KMS-11 (cell line): ENCODE data around the gene CAPN12.

Source experiments
- H2AFZ ChIP-seq: fragments of 200-600 bp; sonication (generic); 2 replicates; pipeline ENCODE4 v1.6.1; 2016; ENCODE audit warnings: antibody characterized with exemption, mixed run types, low read depth
- H3K27ac ChIP-seq: fragments of 200-600 bp; sonication (generic); 2 replicates; pipeline ENCODE4 v1.6.1; 2016; ENCODE audit warnings: mild to moderate bottlenecking, mixed run types
- H3K27me3 ChIP-seq: fragments of 200-600 bp; sonication (generic); 2 replicates; pipeline ENCODE4 v1.6.1; 2017; ENCODE audit warnings: mild to moderate bottlenecking, low read depth, mixed run types, moderate library complexity; ENCODE audit not compliant: insufficient read depth
- H3K36me3 ChIP-seq: fragments of 200-600 bp; sonication (generic); 2 replicates; pipeline ENCODE4 v1.6.1; 2017; ENCODE audit warnings: mild to moderate bottlenecking, mixed run types; ENCODE audit not compliant: insufficient read depth
- H3K4me1 ChIP-seq: fragments of 200-600 bp; sonication (generic); 2 replicates; pipeline ENCODE4 v1.6.1; 2016; ENCODE audit warnings: mild to moderate bottlenecking, low read depth, mixed run types; ENCODE audit not compliant: poor library complexity, severe bottlenecking
- H3K4me2 ChIP-seq: fragments of 200-600 bp; sonication (generic); 2 replicates; pipeline ENCODE4 v1.7.0; 2016; ENCODE audit warnings: mild to moderate bottlenecking, mixed run types
- H3K4me3 ChIP-seq: fragments of 200-600 bp; sonication (generic); IDR thresholded peaks from 2 replicates; pipeline ENCODE4 v1.6.1; 2017; ENCODE audit warnings: low read depth, low read length, mixed read lengths; ENCODE audit not compliant: insufficient read depth
- H3K79me2 ChIP-seq: fragments of 200-600 bp; sonication (generic); 2 replicates; pipeline ENCODE4 v1.6.1; 2016; ENCODE audit warnings: low read depth, mixed run types; ENCODE audit not compliant: insufficient read depth
- H3K9ac ChIP-seq: fragments of 200-600 bp; sonication (generic); 2 replicates; pipeline ENCODE4 v1.6.1; 2016; ENCODE audit warnings: mild to moderate bottlenecking, mixed run types
- H4K20me1 ChIP-seq: fragments of 200-600 bp; sonication (generic); 2 replicates; pipeline ENCODE4 v1.6.1; 2016; ENCODE audit warnings: mild to moderate bottlenecking, mixed run types; ENCODE audit not compliant: insufficient read depth
- TF ChIP-seq, protein P1 (sequence below): fragments of 200-600 bp; sonication (generic); conservative IDR thresholded peaks from 2 replicates; pipeline ENCODE4 v1.6.1; 2017; ENCODE audit warnings: low read depth, mild to moderate bottlenecking, antibody characterized with exemption, low read length, moderate library complexity, mixed read lengths

The CAPN12 gene

GRCh38 chr19:38726284-38726673 is 18.0 kb downstream of the CAPN12 start:
- H3K4me3 ChIP-seq = no peak overlapping the region
- no peaks in the 10 kb centered on the region for H3K4me1 ChIP-seq
- H3K4me2 ChIP-seq = no peak overlapping the region
- H4K20me1 ChIP-seq = no peaks in the 10 kb centered on the region
- H3K27ac ChIP-seq = no peak overlapping the region
- H2AFZ ChIP-seq = no peak overlapping the region
- no peak overlapping the region for H3K9ac ChIP-seq
- TF ChIP-seq, protein P1, sequence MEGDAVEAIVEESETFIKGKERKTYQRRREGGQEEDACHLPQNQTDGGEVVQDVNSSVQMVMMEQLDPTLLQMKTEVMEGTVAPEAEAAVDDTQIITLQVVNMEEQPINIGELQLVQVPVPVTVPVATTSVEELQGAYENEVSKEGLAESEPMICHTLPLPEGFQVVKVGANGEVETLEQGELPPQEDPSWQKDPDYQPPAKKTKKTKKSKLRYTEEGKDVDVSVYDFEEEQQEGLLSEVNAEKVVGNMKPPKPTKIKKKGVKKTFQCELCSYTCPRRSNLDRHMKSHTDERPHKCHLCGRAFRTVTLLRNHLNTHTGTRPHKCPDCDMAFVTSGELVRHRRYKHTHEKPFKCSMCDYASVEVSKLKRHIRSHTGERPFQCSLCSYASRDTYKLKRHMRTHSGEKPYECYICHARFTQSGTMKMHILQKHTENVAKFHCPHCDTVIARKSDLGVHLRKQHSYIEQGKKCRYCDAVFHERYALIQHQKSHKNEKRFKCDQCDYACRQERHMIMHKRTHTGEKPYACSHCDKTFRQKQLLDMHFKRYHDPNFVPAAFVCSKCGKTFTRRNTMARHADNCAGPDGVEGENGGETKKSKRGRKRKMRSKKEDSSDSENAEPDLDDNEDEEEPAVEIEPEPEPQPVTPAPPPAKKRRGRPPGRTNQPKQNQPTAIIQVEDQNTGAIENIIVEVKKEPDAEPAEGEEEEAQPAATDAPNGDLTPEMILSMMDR = no peak
- no peaks in the 10 kb centered on the region for H3K36me3 ChIP-seq
- H3K27me3 ChIP-seq = no peaks in the 10 kb centered on the region
- H3K79me2 ChIP-seq = no peaks in the 10 kb centered on the region

DNA sequence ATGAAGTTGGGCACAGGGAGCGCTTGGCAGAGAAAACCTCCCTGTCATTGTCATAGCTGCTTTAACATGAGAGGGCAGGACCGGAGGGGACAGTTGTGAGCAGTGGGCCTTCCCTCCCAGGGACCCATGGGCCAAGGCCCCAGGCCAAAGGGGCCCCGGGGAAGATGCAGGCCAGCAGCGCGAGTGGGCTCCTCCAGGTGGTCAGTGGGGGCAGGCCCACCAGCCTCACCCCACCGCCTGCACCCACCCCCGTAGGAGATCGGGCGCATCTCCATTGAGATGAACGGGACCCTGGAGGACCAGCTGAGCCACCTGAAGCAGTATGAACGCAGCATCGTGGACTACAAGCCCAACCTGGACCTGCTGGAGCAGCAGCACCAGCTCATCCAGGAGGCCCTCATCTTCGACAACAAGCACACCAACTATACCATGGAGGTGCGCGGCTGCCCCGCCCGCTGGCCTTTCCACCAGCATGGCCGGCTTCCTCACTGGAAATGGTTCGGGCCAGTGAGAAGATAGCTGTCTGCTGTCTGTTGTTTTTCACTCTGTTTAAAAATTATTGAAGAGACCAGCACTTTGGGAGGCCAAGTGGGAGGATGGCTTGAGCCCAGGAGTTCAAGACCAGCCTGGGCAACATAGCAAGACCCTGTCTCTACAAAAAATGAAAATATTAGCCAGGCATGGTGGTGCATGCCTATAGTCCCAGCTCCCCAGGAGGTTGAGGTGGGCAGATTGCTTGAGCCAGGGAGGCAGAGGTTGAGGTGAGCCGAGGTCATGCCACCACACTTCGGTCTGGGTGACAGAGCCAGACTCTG is 18.6 kb downstream of the CAPN12 start:
- Histone ChIP-seq H4K20me1 (no peaks in the 10 kb centered on the region), H3K4me3 (no peak overlapping the region), H3K27me3 (no peaks in the 10 kb centered on the region), H3K79me2 (no peaks in the 10 kb centered on the region), H3K36me3 (no peaks in the 10 kb centered on the region), H3K9ac (no peak overlapping the region), H3K27ac (no peak overlapping the region), H3K4me1 (no peaks in the 10 kb centered on the region), H3K4me2 (no peak overlapping the region), H2AFZ (no peak overlapping the region)
- TF ChIP-seq, protein P1 = no peak

GRCh38 chr19:38723990-38724854 is 20.1 kb downstream of the CAPN12 start:
- H2AFZ ChIP-seq = no peak overlapping the region
- TF ChIP-seq, protein P1 = no peak
- H3K4me3 ChIP-seq = no peak overlapping the region
- H3K79me2 ChIP-seq = no peaks in the 10 kb centered on the region
- no peak overlapping the region for H3K9ac ChIP-seq
- no peaks in the 10 kb centered on the region for H3K27me3 ChIP-seq
- no peaks in the 10 kb centered on the region for H4K20me1 ChIP-seq
- H3K4me2 ChIP-seq = no peak overlapping the region
- H3K4me1 ChIP-seq = no peaks in the 10 kb centered on the region
- no peak overlapping the region for H3K27ac ChIP-seq
- H3K36me3 ChIP-seq = no peaks in the 10 kb centered on the region

DNA sequence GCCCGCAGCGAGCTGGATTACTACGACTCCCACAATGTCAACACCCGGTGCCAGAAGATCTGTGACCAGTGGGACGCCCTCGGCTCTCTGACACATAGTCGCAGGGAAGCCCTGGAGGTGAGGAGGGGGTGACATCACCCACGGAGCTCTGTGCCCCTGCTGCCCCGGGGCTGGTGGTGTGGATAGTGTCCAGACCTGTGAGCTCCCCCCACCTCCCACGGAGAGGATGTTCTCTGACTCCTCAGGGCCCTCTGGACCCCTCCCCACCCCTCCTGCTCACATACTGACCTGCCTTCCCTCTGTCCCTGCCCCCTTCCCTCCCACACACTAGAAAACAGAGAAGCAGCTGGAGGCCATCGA is 20.7 kb downstream of the CAPN12 start:
- no peaks in the 10 kb centered on the region for H3K27me3 ChIP-seq
- no peak overlapping the region for H3K27ac ChIP-seq
- TF ChIP-seq, protein P1 = no peak
- H3K4me1 ChIP-seq = no peaks in the 10 kb centered on the region
- no peak overlapping the region for H2AFZ ChIP-seq
- H3K36me3 ChIP-seq = no peaks in the 10 kb centered on the region
- H3K4me2 ChIP-seq = no peak overlapping the region
- no peak overlapping the region for H3K4me3 ChIP-seq
- no peak overlapping the region for H3K9ac ChIP-seq
- H3K79me2 ChIP-seq = no peaks in the 10 kb centered on the region
- H4K20me1 ChIP-seq = no peaks in the 10 kb centered on the region
